CD4-positive, alpha-beta T cell treated with Interleukin-17A for 1 hour (primary cell): Measurements from ENCODE around the gene THRSP.
"Not testable (repeated sequence)": the region's sequence is repeated elsewhere in the genome, so short reads cannot be mapped to it uniquely, and the experiment has no call there.

Experiments used
- DNase-seq: peaks from one replicate; pipeline ENCODE4 v3.0.0-alpha.2; 2020

THRSP gene

GRCh38 chr11:78067704-78068103 is 4.0 kb downstream of the THRSP start:
- no peak for DNase-seq

GRCh38 chr11:78069465-78069864 is 5.8 kb downstream of the THRSP start:
- no peak for DNase-seq

- no peak for DNase-seq
Measured at GRCh38 chr11:78070621-78071020, 7.0 kb downstream of the THRSP start.

GRCh38 chr11:78071717-78072116 is 8.1 kb downstream of the THRSP start:
- DNase-seq, result no peak

GRCh38 chr11:78072455-78072854 is 8.8 kb downstream of the THRSP start:
- DNase-seq, result no peak

- no peak for DNase-seq
Measured at GRCh38 chr11:78074756-78075155, 11.1 kb downstream of the THRSP start.

GRCh38 chr11:78076733-78077403 is 13.2 kb downstream of the THRSP start:
- DNase-seq, result no peak

- DNase-seq, result not testable (repeated sequence)
Measured at GRCh38 chr11:78077592-78077991, 13.9 kb downstream of the THRSP start.

GRCh38 chr11:78078218-78079167 is 14.8 kb downstream of the THRSP start:
- no peak for DNase-seq

- peak; percentile 72 for DNase-seq
Measured at GRCh38 chr11:78079232-78080083, 15.8 kb downstream of the THRSP start, which contains the start of gene NDUFC2. Gene NDUFC2 (minus strand): TSS chr11:78079862. CDS start chr11:78079744, 118 bp downstream.

- DNase-seq, result no peak
Measured at GRCh38 chr11:78080084-78080817, 16.6 kb downstream of the THRSP start.

- DNase-seq, result no peak
Measured at GRCh38 chr11:78080818-78081495, 17.3 kb downstream of the THRSP start.

- DNase-seq, result peak; percentile 7
Measured at GRCh38 chr11:78081583-78081982, 17.9 kb downstream of the THRSP start.

- DNase-seq, result no peak
Measured at GRCh38 chr11:78082146-78082545, 18.5 kb downstream of the THRSP start.

GRCh38 chr11:78083021-78083420 is 19.4 kb downstream of the THRSP start:
- no peak for DNase-seq

- DNase-seq, result not testable (repeated sequence)
Measured at GRCh38 chr11:78084506-78084905, 20.8 kb downstream of the THRSP start.

- no peak for DNase-seq
Measured at GRCh38 chr11:78085972-78086371, 22.3 kb downstream of the THRSP start.

GRCh38 chr11:78086521-78087074 is 22.9 kb downstream of the THRSP start:
- not testable (repeated sequence) for DNase-seq

GRCh38 chr11:78094250-78094649 is 30.6 kb downstream of the THRSP start:
- no peak for DNase-seq

GRCh38 chr11:78097666-78098385 is 34.2 kb downstream of the THRSP start:
- no peak for DNase-seq

- DNase-seq, result no peak
Measured at GRCh38 chr11:78099666-78100065, 36.0 kb downstream of the THRSP start.
